Stimulated activated CD4-positive, alpha-beta T cell treated with anti-CD3 and anti-CD28 coated beads, Interleukin-4, amount 100 ng/mL, for 4 hours (primary cell): ENCODE measurements around the gene NEK7.
"Not testable (repeated sequence)": the region's sequence is repeated elsewhere in the genome, so short reads cannot be mapped to it uniquely, and the experiment has no call there.

Source experiments
- DNase-seq, 2 experiments: peaks; one replicate each; pipeline ENCODE4 v3.0.0-alpha.2; 2020

Gene NEK7

DNA sequence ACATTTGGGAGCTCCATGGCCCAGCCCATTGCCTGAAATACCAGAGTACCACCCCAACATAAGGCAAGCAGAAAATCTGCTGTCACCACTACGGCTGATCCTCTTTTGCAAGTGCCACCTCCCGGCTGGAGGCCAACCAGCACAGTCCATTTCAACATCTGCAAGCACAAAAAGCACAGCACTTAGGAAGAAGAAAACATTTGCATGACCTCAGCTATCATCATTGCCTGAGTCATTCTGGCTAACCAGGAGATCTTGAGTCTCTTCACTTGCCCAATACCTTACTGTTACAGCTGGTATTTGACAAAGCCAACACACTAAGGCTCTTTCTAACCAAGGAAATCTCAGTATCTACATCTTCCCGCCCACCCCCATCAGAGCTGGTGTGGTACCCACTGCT lies 55.9 kb downstream of the NEK7 start:
- DNase-seq = no peak

- DNase-seq = no peak
Measured at GRCh38 chr1:198214924-198215323, 58.1 kb downstream of the NEK7 start.

DNA sequence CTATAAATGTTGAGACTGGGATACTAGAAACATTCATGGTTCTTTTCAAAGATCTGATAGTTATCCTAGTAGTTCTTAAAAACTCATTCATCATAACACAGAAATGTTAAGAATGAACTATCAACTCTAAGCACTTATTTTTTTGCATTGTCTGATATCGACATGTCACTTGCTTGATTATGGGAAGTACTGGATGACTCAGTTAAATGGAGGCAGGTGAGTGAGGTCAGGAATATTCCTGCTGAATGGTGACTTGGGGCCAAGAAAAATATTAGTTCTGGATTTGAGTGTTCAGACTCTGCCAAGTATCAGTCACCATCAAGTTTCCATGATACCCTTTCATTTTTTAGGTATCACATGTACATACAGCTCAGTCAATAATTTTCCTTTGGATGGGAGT lies 63.6 kb downstream of the NEK7 start:
- no peak for DNase-seq

DNA sequence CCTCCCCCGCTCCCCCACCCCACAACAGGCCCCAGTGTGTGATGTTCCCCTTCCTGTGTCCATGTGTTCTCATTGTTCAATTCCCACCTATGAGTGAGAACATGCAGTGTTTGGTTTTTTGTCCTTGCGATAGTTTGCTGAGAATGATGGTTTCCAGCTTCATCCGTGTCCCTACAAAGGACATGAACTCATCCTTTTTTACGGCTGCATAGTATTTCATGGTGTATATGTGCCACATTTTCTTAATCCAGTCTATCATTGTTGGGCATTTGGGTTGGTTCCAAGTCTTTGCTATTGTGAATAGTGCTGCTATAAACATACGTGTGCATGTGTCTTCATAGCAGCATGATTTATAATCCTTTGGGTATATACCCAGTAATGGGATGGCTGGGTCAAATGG lies 70.2 kb downstream of the NEK7 start:
- not testable (repeated sequence) for DNase-seq

- not testable (repeated sequence) for DNase-seq
Measured at GRCh38 chr1:198227454-198227853, 70.7 kb downstream of the NEK7 start.

DNA sequence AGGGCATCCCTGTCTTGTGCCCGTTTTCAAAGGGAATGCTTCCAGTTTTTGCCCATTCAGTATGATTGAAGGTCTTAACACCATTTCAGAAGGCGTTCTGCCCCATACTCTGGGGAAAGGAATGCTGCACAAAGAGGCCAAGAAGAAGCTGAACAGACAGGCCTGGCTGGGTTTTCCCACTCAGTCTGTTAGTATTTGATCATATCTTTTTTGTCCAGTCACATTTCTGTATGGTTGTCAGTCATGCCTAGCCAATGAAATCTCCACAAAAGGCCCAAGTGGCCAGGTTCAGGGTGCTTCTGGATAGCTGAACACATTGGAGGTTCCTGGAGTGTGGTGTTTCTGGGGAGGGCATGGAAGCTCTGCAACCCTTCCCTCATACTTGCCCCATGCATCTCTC lies 72.1 kb downstream of the NEK7 start:
- no peak for DNase-seq

DNA sequence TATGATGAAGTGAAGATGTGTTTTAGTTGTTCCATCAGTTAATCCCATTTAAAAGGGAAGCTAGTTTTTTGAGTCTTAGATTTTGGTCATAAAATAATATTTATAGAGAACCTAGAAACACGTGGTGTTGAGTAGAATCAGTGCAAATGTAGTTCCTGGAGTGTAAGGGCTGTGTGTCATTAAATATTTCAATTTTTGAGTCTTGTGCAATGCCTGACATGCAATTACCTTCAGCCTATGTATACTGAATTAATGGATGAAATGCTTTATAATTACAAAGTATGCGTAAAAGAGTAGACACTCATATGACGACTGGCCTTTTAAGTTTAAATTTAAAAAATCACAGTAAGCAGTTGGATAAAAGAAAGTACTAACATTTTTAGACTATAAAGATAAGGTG lies 75.0 kb downstream of the NEK7 start:
- no peak for DNase-seq

DNA sequence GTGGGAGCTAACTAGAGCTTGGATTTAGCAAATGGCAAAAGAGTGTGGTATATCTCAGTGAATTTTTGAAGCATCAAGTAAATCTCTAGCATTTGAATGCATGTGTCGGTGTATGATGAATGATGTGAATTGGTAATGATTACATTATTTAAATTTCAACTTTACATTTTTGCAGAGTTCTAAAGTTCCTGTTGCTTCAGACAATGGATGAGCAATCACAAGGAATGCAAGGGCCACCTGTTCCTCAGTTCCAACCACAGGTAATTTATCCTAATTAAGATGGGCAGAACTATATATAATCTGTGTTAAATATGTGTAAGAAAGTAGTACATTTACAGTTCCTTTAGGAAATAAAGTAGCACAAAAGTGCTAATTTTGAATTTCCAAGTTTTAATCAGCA lies 75.6 kb downstream of the NEK7 start:
- DNase-seq = no peak

- DNase-seq = no peak
Measured at GRCh38 chr1:198232940-198233675, 76.3 kb downstream of the NEK7 start.

DNA sequence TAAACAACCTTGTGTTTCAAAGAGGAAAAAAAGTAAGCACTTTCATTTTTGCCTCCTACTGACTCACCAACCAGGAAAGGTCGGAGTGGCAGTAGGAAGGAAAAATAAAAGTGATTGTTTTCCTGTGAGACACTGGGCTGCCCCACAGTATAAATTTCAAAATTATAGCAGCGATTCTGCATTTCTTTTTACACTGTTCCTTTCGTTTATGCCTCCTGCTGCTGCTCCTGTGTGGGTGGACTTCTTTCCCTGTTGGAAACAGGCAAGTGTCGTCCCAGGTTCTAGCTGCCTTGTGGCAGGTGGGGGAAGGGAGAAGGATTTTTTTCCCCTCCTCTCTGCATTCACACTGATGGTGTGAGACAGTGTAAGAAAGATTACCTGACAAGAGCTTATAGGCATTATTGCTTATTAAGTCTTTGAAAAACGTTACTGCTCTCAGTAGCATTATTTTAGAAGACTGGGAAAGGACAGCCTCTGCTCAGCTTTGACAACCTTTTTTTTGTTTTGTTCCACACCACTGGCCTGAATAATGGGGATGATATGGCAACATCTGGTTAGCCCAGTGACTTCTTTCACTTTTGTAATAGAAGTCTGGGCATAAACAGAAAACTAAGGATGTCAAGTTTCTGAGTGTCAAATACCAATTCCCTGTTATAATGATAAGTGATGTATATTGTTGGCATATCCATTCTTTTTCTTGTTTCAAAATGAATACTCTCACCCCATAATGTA lies 77.9 kb downstream of the NEK7 start:
- no peak for DNase-seq

- DNase-seq = no peak
Measured at GRCh38 chr1:198238121-198238520, 81.3 kb downstream of the NEK7 start.

DNA sequence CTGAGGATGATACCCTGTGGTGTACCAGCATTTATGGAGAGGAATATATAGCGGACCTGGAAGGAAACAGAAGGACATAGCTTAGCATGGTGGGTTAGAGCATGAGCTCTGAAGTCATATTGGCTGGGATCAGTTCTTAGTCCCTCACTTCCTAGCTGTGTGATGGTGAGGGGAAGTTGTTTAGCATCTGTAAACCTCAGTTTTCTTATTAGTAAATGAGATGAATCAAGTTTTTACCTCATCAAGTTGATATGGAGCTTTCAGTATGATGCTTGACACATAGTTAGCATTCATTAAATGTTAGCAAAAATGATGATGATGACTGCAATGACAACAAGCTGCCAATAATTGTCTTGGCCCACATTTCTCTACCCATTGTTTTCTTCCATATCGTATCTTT lies 84.8 kb downstream of the NEK7 start:
- DNase-seq = no peak

DNA sequence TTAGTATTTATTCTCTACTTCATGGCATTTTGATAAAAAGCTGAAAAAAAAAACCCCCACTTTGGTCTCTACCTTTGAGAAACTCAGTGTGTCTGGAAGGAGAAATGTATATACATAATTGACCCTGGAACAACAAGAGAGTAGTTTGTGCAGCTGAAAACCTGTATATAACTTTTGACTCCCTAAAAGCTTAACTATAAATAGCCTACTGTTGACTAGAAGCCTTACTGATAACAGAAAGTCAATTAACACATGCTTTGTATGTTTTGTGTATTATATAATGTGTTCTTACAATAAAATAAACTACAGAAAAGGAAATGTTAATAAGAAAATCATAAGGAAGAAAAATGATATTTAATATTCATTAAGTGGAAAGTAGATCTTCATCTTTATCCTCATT lies 88.0 kb downstream of the NEK7 start:
- no peak for DNase-seq

- DNase-seq = no peak
Measured at GRCh38 chr1:198245379-198245778, 88.6 kb downstream of the NEK7 start.

- no peak for DNase-seq
Measured at GRCh38 chr1:198246337-198246736, 89.5 kb downstream of the NEK7 start.

- no peak for DNase-seq
Measured at GRCh38 chr1:198253259-198253658, 96.5 kb downstream of the NEK7 start.

DNA sequence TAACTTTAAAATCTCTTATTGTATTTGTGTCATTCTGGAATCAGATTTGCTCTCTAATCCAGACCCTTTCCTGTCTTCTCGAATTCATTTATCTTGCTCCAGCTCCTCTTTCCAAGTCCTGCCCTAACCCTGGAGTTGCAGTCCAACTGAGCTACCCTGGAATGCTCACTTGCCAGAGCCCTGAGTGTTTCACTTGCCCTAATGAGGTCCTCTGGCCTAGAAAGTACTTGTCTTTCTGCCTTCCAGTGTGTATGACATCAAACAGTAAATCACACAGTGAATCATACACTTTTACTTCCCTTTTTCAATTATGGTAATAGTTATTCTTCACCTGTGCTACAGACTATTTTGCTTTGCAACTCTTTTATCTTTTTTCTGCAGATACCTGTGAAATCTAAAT lies 96.9 kb downstream of the NEK7 start:
- DNase-seq = no peak

DNA sequence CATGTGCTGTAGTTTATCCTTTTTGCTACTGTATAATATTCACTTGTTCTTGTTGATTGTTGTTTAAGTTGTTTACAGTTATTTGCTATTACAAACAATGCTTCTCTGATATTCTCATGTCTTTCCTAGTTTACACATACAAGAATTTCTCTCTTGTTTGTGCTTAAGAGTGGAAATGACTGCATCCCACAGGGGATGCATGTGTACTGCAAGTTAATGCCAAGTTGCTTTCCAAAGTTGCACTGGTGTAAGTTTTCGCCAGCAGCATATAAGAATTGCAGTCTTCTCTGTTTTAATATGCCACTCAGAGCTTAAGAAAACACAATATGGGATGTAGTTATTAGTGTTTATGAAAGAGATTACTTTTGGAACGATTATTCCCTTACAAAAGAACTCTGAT lies 97.7 kb downstream of the NEK7 start:
- DNase-seq = no peak

DNA sequence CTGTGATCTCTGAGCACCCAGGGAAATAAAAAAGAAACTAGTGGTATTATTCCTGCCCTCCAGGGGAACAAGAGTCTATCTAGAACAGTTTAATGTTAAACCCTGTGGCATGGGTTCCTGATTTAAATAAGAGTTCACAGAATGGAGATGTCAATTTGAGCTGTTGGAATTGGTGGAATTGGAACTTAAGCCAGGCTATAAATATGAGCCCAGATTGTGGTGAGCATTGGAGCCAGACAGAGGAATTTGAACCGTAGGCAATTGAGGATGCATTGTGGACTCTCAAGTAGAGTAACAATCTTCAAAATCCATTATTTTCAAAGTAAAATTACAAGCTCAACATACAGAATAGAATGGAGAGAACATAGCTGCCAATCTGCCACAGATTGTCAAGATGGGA lies 98.2 kb downstream of the NEK7 start:
- no peak for DNase-seq

DNA sequence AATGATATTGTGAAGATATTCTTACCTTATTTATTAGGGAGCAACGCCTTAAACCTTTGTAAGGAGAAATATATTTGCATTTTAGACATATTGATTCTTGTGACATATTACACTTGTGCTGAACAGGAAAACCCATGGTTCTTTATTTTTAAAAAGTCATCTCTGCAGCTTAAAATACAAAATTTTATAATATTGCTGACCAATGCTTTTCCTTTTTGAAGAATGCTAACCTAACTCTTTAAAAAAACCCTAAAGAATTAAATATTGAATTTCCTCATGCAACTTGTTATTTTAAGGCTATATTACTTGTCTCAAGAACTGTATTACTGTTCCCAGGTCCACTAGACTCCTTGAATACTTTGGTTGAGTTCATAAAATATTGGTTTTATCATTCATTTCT lies 99.0 kb downstream of the NEK7 start:
- no peak for DNase-seq

DNA sequence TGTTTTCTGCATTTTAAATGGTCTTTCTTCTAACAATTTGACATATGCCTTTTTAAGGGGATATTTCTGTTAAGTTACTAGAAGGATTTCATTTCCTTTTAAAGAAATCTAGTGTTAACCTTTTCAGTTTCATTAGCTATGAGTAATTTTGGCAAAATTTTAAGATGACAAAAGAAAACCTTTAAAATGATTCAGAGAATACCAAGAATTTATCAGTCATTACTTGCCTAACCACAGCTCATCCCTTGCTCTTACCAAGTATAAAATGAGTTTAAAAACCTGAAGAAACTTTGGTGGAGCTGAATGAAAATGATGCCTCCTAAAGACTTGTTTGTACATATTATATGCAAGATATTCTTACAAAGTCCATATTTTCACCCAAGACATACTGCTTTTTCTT lies 101.7 kb downstream of the NEK7 start:
- no peak for DNase-seq

DNA sequence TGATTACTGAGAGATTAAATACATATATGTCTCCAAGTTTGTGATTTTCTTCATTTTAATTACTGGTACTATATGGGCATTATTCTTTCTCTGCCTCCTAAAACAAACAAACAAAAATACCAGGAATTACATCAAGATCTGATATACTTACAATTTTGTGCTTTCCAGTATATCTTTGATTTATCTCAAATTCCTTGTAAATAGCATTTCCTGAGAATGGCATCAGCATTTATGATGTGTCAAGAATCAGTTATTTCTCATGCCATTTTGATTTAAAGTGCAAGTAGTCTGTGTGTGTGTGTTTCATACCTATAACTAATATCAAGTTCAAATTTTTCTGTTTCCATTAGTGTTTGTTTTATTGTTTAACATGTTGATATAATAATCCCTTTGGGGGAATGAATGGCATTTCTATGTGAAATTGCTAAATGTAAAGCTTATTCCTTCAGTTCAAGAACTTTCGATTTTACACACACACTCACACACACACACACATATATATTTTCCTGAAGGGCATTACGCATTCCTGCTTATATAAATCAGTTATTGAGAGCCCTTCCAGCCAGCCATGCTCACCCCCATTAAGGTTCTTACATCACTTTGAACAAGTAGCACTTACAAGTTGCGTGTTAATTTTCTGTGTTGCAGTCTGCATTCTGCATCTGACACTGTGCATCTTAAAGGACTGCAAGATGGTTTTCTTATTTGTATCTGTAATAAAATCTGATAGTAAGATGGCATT lies 102.7 kb downstream of the NEK7 start:
- no peak for DNase-seq

DNA sequence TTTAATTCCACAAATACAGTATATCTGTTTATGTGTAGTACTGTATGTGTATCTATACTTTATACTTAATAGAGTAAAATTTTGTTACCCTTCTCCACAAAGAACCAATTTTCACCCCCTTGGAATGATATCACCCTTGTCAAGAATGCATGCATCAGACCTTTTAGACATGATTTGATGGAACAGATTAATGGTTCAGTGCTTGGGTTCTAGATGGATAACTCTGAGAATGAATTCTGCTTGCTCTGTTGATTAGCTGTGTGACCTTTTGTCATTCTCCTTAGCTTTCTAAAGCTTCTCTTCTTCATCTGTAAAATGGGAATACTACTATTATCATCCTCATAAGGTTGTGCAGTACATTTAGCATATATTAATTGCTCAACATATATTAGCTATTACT lies 105.1 kb downstream of the NEK7 start:
- DNase-seq = no peak

DNA sequence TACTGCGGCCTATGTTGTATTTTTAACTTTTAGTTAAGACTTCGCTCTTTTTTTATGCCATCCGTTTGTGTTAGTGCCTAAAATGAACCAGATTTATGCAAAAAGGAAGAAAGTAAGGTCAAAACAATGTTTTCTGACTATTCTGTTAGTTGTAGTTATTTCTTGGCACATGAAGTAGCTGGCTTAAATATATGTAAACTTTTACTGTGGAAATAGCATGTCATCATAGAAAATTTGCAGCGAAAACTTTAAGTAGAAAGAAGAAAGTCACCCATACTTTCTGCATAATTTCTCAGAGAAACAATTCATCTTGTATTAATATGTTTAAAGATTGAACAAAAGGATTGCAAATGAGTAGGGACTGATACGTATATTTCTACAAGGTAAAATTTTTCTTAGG lies 106.4 kb downstream of the NEK7 start:
- no peak for DNase-seq
